HG02981 (cell line): ENCODE data around the gene TMEM178A.

Source experiments
- ATAC-seq: cut with Tn5 transposase; IDR thresholded peaks from one replicate; pipeline ENCODE4 v1.9.1; 2021; ENCODE audit warnings: mild to moderate bottlenecking, moderate library complexity; ENCODE audit not compliant: unreplicated experiment

The TMEM178A gene

DNA sequence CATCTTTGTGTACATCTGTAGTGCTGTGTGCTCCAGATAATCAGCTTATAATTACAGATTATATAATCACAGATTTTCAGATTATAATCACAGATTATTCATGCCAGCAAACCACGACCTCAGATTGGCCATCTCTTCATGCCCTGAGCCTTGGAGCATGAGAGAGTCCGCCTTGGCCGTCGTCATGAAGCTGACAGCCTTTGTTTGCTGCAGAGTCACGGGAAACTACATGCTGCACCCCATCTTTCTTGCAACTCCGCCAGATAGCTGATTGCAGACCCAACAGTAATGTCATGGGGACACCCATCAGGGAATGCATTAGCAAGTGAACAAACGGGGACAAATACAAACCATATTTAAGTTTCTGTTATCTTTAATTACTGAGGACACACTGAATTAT, 7.3 kb downstream of the TMEM178A start:
- ATAC-seq = no peak

DNA sequence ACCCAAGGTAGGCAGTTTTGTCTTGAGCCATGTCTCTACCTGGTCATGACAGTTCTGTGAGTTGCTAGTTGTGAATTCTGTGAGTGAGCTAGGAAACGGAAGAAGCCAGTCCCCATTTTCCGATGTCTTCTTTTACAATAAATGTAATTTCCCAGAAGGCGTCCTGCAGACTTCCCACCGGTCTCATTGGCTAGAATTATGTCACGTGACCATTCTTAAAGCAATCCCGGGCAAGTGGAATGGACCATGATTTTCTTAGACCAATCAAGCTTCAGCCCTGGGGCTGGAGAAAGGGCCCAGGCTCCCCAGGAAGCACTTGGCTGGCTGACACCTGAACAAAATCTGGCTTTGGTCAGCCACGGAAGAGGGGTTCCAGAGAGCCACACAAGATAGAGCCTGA, 10.6 kb downstream of the TMEM178A start:
- ATAC-seq = no peak

DNA sequence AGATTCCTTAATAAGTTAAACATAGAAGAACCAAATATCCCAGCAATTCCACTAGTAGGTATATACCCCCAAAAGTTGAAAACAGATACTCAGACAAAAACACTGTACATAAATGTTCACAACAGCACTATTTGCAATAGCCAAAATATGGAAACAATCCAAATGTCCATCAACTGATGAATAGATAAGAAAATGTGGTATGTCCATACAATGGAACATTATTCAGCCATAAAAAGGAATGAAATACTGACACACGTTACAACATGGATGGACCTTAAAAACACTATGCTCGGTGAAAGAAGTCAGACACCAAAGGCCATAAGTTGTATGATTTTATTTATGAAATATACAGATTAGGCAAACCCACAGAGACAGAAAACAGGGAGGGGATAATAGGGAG, 12.5 kb downstream of the TMEM178A start:
- ATAC-seq = no peak

DNA sequence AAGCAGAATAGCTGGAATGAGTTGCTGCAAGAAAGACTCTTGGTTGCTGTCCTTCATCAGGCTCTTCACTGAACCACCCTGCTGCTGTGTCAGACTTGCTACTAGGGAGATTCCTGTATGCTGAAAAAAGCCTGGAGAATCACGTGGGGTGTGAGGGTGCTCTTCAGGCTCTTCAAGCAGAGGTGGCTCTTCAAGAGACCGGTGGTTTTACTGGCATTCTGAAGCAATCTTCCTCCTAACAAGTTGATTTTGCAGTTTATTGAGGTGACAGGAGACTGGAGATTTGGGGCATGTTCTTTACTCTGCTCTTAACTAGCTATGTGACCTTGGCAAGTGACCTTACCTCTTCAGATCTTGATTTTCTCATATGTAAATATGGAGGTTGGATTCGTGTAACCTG, 14.1 kb downstream of the TMEM178A start:
- no peak for ATAC-seq

DNA sequence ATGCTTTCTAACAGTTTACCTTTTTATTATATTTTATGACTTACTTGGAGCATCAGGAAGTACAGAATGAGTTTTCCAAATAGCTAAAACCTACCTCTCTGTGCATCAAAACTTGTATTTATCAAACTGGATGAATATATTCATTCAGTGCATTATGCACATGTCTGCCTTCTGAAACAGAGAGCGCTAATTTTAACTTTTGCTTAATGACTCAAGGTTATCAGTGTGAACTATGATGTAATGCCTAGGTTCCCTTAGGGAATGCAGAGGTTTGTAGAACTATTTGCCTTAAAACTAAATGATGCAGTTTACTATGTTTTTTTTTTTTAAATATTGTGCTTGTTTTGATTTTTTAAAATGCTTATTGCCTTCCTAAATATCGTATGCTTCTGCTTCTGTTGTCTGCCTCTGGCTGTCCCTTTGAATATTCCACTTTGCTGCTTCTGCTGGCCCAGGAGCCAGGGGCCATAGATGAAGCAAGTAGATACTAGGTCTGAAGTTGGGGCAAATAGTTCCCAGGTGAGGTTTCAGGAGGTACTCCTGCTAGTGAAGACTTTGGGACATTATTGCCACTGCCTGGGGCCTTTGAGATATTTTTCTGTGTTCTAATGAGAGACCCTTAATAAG, 16.5 kb downstream of the TMEM178A start:
- no peak for ATAC-seq

DNA sequence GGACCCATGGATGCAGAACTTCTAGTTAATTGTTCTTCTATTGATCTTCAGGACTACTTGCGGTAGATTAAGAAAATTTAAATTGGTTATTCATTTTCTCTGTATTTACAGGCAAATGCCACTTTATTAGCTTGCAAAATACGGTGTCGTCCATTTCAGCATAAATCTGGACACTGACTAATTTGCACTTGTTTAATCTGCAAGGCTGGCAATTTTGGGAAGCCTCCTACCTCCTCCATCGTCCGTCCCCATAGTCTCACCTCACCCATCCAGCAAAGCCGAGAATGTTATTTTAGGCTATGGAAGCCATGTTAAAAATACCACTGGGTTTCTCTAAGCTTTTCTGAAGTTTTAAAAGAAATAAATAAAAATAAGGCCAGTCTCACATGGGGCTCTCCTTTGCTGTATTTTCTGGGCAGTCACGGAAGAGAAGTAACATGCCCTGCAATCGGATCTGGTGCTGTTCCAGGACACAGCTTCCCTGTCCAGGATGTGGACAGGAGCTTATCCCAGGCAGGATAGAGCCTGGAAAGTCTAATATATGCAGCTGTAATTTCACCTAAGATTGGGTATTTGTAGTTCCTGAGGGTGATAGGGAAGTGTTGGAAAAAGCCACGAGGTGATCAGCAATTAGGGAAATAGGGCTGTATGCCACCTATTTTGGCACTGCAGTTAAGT, 17.4 kb downstream of the TMEM178A start:
- ATAC-seq = no peak

DNA sequence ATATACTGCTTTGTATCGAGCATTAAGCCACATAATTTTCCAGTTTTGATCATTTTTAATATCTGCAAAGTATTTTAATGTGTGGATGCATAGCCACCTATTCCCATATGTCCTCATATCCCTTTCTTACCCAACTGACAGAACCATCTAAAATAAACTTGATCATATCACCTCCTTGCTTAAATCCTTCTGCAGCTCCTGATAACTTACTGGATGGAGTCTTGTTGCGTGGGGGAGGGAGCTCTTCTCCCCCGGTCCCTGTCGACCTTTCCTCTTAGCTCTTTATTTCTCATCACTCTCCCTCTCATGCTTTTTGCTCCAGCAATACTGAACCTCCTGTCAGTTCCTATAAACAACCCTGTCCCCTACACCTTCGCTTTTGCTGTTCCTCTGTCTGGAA, 18.7 kb downstream of the TMEM178A start:
- ATAC-seq = no peak

DNA sequence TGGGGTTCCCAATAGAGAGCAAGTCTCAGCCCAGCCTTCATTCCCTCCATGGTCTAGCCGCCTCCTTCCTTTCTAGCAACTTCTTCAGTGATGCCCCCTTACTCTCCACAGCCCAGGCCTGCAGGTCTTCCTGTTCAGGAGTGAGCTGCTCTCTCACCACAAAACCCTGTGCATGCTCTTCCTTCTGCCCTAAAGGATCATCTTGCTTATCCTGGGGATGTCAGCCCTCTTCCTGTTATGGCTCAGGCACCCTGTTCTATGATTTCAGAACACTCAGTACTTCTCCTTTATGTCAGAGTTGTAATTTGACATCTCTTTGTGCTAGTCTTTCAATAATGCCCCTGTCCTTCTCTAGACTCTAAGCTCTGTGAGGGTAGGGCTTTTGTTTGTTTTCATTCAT, 19.4 kb downstream of the TMEM178A start:
- ATAC-seq = no peak

DNA sequence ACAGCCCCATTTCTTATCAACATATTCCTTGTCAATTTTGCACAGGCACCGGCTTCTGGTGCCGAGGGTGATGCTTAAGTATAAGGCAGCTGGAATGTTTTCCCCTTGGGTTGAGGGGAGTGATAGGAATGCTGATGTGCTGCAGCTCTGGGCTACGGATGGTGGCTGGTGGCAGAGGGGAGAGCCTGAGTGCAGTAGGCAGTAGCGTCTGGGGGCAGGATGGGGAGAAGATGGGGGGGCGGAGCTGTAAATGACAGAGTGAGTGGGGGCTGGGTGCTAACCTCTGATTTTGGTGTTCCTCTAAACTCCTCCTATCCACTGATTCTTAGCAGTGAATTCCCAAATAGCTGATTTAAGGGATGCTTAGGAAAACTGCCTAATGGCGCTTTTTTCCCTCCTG, 20.7 kb downstream of the TMEM178A start:
- no peak for ATAC-seq

DNA sequence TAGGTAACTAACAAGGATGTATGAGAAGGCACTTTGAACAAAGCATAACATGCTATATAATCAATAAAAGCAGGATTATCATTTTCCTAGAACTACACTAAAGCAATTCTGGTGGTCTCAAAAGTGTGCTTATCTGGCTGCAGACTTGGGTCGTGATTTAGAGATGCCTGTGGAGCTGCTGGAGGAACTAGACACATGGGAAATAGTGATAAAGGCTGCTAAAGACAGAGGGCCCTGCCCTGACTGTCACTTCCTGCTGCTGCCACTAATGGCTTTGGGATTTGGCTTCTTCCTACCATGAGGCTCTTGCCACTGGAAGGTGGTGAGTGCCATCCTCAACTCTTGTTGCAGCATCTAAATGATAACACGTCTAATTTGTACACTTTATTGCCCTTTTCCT, 22.5 kb downstream of the TMEM178A start:
- no peak for ATAC-seq

DNA sequence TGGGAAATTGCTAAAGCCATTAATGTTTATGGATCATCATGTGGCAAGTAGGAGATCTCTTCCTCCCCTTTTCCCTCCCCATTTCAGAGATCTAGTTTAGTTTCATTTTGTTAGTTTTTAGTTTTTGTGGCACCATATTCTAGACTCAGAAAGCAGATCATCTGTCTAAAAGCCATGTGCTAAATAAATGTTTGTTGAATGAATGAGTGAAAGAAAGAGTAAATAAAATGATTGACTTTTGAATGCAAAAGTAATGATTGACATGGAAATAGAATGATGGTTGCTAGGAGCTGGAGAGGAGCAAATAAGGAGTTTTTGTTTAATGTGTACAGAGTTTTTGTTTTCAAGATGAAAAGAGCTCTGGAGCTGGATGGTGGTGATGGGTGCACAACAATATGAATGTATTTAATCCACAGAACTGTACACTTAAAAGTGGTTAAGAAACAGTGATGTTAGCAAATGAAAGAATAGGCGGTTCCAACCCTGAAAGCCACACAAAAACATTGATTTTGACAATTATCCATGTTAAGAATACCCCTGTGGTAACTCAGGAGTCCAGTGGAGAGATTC, 23.6 kb downstream of the TMEM178A start:
- no peak for ATAC-seq

DNA sequence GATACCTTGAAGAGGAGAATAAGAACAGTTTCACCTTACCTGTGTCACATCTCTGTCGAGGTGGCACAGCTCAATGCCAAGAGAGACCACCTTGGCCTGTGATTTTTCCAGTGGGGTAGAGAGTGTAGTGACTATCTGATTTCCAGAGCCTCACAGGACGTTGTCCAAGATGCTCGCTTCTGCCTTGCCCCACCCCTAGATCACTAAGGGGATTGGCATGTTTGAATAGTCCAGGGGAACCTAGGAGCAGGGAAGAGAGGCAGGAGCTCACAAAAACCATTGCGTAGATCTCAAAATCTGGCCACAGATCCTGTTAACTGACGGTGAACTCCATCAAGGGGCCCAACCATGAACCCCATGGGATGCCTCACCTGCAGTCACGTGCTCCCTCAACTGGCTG, 24.2 kb downstream of the TMEM178A start:
- ATAC-seq = no peak

DNA sequence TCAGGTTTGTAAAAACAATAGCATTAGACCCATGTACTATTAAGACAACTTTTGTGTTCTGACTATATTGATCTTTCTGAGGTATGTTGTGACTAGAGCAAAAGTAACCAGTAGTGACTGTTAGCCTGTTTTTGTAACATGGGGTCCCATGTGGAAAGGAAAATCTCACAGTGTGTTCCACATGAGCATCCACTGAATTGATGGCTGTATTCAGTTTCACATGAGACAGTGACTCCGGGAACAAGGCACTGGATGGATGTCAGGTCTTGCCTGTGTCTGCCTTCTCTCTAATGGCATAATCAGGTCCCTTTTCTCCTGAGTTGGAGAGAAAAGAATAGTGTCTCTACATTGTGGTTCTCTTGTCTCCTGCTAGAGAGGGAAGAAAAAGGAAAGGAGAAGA, 27.5 kb downstream of the TMEM178A start:
- ATAC-seq = no peak

DNA sequence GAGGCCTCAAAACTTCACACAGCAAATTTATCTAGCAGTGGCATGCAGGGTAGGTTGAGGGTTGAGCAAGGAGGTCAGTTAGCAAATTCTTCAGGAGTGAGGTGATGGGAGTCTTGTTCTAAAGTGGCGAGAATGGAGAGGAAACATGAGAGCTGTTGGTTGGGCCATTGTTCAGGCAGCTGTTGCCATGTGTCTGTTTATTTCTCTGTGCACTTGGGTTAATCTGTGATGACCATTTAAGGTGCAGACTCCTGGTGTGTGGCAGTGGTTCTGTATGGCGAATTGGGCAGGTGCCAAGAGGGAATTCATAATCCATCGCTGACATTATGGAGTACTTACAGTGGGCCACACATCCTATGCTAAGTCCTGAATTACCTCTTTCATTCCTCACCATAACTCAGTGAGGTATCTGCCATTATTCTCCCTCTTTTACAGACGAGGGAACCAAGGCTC, 30.4 kb downstream of the TMEM178A start:
- ATAC-seq = no peak

DNA sequence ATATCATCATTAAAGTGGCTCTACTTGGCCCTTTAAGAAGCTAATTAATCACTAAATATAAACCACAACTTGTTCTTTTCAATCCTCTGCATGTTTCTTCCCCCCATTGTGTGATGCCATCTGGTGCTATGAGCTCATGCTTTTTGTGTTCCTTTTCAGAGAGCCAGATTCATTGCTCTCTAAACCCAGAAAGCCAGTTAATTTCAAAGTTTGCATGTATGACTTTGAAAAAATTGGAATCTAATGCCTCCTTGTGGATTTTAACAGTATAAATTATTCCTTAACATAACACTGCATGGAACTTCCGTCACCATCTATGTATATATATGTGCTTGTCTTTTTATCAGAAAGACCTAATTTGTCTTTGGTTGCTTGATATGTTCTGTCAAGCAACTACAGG, 31.1 kb downstream of the TMEM178A start:
- no peak for ATAC-seq

DNA sequence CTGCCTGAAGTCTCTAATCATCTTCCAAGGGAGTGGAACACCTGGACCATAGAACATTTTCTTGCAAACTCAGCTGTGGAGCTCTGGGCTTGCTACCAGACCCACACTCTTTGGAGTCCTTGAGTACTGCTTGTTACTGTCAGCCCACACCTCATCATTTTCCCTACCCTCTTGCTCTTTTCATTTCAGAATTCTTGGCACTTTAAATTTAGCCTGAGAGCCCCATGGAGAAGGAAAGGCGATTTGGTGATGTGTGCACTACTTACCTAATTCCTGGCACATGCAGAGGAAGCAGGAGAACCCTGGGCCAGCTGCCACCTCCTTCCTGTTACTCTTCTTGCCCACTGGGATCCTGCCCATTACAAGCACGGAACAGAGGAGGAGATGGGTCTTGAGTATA, 31.7 kb downstream of the TMEM178A start:
- no peak for ATAC-seq

DNA sequence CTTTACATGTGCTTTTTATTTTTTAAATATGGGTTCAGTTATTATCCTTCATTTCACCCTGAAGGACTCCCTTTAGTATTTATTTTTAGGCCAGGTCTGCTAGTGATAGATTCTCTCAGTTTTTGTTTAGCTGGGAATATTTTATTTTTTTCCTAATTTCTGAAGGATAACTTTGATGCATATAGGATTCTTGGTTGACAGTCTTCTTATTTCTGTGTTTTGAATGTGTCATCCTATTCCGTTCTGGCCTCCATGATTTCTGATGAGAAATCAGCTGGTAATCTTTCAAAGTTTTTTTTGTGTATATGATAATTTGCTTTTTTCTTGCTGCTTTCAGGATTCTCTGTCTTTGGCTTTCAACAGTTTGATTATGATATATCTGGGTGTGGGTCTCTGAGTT, 35.4 kb downstream of the TMEM178A start:
- ATAC-seq = no peak

DNA sequence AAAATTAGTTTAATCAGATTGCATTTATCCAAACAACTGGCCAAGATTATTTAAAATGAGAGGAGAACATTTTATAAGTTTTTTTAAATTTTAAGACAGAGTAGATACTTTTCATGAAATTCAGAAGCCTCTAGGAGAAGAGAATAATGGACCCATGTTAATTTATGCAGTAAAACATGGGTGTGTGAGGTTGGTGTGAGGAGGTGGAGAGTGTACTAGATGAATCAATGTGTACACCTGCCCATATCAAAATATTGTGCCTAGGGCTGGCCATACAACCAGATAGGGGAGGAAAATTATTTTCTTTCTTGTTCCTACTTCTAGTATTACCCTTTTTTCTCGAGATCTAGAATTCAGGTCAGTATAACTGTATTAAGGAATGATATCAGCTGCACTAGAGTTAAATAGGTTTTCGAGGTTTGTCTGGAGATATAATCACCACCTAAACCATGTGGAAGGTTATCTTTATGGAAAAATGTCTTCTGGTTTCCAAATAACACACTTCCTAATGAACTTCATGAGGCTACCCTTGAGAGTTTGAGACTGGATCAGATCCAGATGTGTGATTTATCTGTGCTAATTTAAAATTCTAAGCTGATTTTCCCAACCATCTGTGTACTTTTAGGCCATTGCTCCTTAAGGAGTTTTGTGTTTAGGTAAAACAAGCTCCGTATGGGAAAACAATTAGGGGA, 37.6 kb downstream of the TMEM178A start:
- ATAC-seq = no peak

DNA sequence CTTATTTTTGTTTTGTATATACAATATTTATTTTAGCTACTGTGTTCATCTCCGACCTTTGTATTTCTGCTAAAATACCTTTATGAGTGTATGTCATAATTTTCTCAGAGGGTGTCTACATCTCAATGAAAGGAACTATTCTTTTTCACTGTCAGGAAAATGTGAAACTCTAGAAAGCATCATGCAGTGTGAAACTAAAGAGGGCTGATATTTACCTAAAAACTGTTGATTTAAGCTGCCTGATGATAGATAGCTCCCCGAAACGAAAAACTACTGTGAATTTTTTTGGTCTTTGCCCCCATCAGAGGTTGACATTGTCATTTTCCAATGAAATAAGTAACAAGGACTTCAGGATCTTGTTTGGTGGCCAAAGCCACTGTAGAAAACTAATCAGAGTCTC, 38.8 kb downstream of the TMEM178A start:
- no peak for ATAC-seq

DNA sequence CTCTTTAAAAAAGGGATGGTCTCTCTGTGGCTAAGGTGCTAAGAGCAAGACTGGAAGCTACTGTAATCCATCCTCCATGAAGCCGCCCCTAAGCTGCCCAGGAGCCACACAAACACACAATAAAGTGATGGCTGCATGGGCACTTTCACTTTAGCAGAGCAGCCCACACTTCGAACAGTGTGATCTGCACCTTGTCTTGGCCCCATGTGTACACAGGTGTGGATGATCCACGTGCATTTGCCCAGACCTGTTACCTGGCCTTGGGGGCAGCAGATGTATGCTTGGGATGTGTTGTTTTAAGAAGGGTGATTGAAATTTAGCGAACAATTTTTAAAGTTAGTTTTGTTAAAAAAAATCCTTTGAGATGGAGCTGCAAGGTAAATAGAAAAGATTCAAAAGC, 39.9 kb downstream of the TMEM178A start:
- no peak for ATAC-seq

DNA sequence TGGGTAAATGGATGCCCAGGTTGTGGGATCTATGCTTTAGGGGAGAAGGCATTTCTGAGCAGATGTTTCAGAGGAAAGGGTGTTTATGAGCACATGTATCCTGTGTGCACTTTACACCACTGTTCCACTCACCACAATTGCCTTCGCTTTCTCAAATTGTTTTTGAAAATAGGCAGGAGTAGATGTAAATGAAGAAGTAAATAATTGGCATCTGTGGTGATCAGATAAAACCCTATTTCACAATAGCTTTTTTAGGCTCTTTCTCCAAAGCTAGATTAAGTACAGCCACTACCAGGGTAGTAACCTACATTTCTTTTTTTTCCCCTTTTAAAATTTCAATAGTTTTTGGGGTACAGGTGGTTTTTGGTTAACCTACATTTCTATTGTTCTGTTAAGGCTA, 40.6 kb downstream of the TMEM178A start:
- ATAC-seq = no peak

DNA sequence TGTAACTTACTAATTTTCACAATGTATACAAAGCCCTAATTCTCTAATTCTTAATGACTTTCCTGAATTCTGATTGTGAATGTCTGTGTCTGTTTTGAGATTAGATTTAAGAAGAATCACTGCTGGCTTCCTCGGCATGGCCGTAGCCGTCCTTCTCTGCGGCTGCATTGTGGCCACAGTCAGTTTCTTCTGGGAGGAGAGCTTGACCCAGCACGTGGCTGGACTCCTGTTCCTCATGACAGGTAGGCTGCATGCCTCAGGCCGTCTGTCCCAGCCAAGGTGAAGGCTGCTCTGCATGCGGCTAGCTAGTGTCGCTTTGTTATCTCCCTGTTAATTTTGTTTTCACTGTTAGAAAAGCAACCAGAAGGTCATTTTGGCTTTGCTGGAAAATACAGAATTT, 41.2 kb downstream of the TMEM178A start:
- no peak for ATAC-seq
